GM19467 (cell line): ENCODE measurements around the gene FBXW11.
"Not testable (repeated sequence)": the region's sequence is repeated elsewhere in the genome, so short reads cannot be mapped to it uniquely, and the experiment has no call there.

Experiments
- ATAC-seq: cut with Tn5 transposase; IDR thresholded peaks from one replicate; pipeline ENCODE4 v1.9.1; 2021; ENCODE audit warnings: mild to moderate bottlenecking, moderate library complexity; ENCODE audit not compliant: unreplicated experiment

Gene FBXW11

GRCh38 chr5:172020110-172020786 is 13.8 kb upstream of the FBXW11 start:
- not testable (repeated sequence) for ATAC-seq

GRCh38 chr5:172015346-172015745 is 8.9 kb upstream of the FBXW11 start:
- no peak for ATAC-seq

- ATAC-seq, result no peak
Observed at GRCh38 chr5:172010278-172010677, 3.8 kb upstream of the FBXW11 start.

- no peak for ATAC-seq
Observed at GRCh38 chr5:172009536-172010270, 3.3 kb upstream of the FBXW11 start.

GRCh38 chr5:172008689-172009141 is 2.3 kb upstream of the FBXW11 start:
- no peak for ATAC-seq

- no peak for ATAC-seq
Observed at GRCh38 chr5:172008111-172008455, 1.6 kb upstream of the FBXW11 start.

- ATAC-seq, result no peak
Observed at GRCh38 chr5:172007175-172008110, 1.0 kb upstream of the FBXW11 start.

GRCh38 chr5:172005708-172006320 is 624 bp downstream of the FBXW11 start:
- ATAC-seq, result no peak

GRCh38 chr5:172004824-172005237 is 1.6 kb downstream of the FBXW11 start:
- no peak for ATAC-seq

GRCh38 chr5:172003746-172004145 is 2.7 kb downstream of the FBXW11 start:
- ATAC-seq, result no peak

- ATAC-seq, result no peak
Observed at GRCh38 chr5:172002840-172003512, 3.5 kb downstream of the FBXW11 start.

GRCh38 chr5:172002310-172002709 is 4.1 kb downstream of the FBXW11 start:
- no peak for ATAC-seq

GRCh38 chr5:171999877-172000276 is 6.6 kb downstream of the FBXW11 start:
- ATAC-seq, result no peak

- ATAC-seq, result no peak
Observed at GRCh38 chr5:171999100-171999499, 7.3 kb downstream of the FBXW11 start.

GRCh38 chr5:171997011-171997410 is 9.4 kb downstream of the FBXW11 start:
- no peak for ATAC-seq

GRCh38 chr5:171992813-171993212 is 13.6 kb downstream of the FBXW11 start:
- ATAC-seq, result no peak

- no peak for ATAC-seq
Observed at GRCh38 chr5:171992305-171992704, 14.1 kb downstream of the FBXW11 start.

- no peak for ATAC-seq
Observed at GRCh38 chr5:171990713-171991015, 15.8 kb downstream of the FBXW11 start.

GRCh38 chr5:171989946-171990712 is 16.3 kb downstream of the FBXW11 start:
- no peak for ATAC-seq

- ATAC-seq, result no peak
Observed at GRCh38 chr5:171989276-171989675, 17.2 kb downstream of the FBXW11 start.
